ENCODE results near the gene ZNF697. TPM values are rescaled to one million over a fixed set of nuclear protein-coding genes. Genes with fewer than 3 reads are reported as not detected.
"Not testable (repeated sequence)": the region's sequence is repeated elsewhere in the genome, so short reads cannot be mapped to it uniquely, and the experiment has no call there.

ZNF697 gene
- total RNA-seq, 1 experiment from 2014 or later: 7.6 TPM

GRCh38 chr1:119608816-119609215 is 39.2 kb downstream of the ZNF697 start:
- H3K27me3 ChIP-seq; H3K4me1 ChIP-seq; DNase-seq; H3K36me3 ChIP-seq; H3K9me3 ChIP-seq (replicated peaks); H3K27ac ChIP-seq; H3K4me3 ChIP-seq: not testable (repeated sequence)

GRCh38 chr1:119607087-119607807 is 40.8 kb downstream of the ZNF697 start:
- not testable (repeated sequence) for H3K27ac ChIP-seq; DNase-seq; H3K9me3 ChIP-seq (replicated peaks); H3K36me3 ChIP-seq; H3K4me1 ChIP-seq; H3K4me3 ChIP-seq; H3K27me3 ChIP-seq

DNA sequence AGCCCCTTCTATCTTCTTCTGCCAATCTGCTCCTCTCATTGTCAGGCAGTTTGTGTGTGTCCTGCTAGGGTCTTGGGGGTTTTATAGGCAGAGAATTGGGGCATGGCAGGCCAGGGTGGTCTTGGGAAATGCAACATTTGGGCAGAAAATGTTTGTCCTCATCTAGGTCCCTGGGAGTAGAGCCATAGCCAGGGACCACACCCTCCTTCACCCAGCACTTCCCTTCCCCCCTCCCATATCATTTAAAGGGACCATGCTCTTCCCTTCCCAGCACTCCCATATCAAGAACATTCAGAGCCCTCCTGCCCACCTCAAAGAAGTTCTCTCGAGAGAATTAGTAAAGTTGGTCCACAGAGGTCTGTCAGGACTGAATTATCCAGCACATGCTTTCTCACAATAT is 41.7 kb downstream of the ZNF697 start:
- DNase-seq: no peak
- Histone ChIP-seq H3K9me3 (replicated peaks) (no peaks in the 10 kb centered on the region), H3K27ac (no peak overlapping the region), H3K36me3 (no peaks in the 10 kb centered on the region), H3K4me1 (peaks cover 4% of the 10 kb centered on the region; the same call in 1 of the 2 replicates), H3K27me3 (no peaks in the 10 kb centered on the region; the same call in 1 of the 2 replicates), H3K4me3 (no peak overlapping the region)

- Histone ChIP-seq H3K4me3 (no peak overlapping the region), H3K27ac (no peak overlapping the region), H3K36me3 (no peaks in the 10 kb centered on the region), H3K9me3 (replicated peaks) (no peaks in the 10 kb centered on the region), H3K27me3 (no peaks in the 10 kb centered on the region; the same call in 1 of the 2 replicates), H3K4me1 (peaks cover 4% of the 10 kb centered on the region; the same call in 1 of the 2 replicates)
- DNase-seq: no peak
Measured at GRCh38 chr1:119605686-119606085, 42.4 kb downstream of the ZNF697 start.

GRCh38 chr1:119605080-119605479 is 43.0 kb downstream of the ZNF697 start:
- not testable (repeated sequence) for H3K4me1 ChIP-seq

DNA sequence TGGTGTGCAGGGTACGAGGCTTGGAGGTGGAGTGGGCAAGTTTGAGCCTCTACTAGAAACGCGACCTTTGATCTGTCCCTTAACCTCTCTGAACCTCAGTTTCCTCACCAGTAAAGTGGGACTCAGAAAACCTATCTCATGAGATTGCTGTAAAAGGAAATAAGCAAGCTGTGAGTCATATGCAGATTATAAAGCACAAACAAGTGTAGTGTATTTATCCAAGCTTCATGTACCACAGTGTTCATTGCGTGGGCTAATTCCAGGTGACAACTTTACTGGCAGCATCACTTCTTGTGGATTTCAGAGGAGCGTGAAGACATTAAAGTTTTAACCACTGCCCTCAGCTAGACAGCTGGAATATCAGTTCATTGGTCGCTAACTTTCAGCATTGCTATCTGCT is 44.4 kb downstream of the ZNF697 start:
- peaks cover 4% of the 10 kb centered on the region; the same call in 1 of the 2 replicates for H3K4me1 ChIP-seq
- H3K27ac ChIP-seq: no peak overlapping the region
- no peaks in the 10 kb centered on the region for H3K27me3 ChIP-seq
- H3K9me3 ChIP-seq (replicated peaks): no peaks in the 10 kb centered on the region
- no peaks in the 10 kb centered on the region for H3K36me3 ChIP-seq
- H3K4me3 ChIP-seq: no peak overlapping the region
- no peak for DNase-seq

More at GRCh38 chr1:119605080-119605479, 43.0 kb downstream of the ZNF697 start:
- not testable (repeated sequence) for H3K9me3 ChIP-seq (replicated peaks); H3K27ac ChIP-seq; H3K4me3 ChIP-seq; H3K36me3 ChIP-seq; H3K27me3 ChIP-seq; DNase-seq

- H3K36me3 ChIP-seq; H3K27me3 ChIP-seq; H3K4me3 ChIP-seq; H3K4me1 ChIP-seq; DNase-seq; H3K9me3 ChIP-seq (replicated peaks); H3K27ac ChIP-seq: not testable (repeated sequence)
Measured at GRCh38 chr1:119603241-119603640, 44.8 kb downstream of the ZNF697 start.

- H3K4me3 ChIP-seq; H3K27me3 ChIP-seq; DNase-seq; H3K36me3 ChIP-seq; H3K27ac ChIP-seq; H3K4me1 ChIP-seq; H3K9me3 ChIP-seq (replicated peaks): not testable (repeated sequence)
Measured at GRCh38 chr1:119602789-119603188, 45.3 kb downstream of the ZNF697 start.

DNA sequence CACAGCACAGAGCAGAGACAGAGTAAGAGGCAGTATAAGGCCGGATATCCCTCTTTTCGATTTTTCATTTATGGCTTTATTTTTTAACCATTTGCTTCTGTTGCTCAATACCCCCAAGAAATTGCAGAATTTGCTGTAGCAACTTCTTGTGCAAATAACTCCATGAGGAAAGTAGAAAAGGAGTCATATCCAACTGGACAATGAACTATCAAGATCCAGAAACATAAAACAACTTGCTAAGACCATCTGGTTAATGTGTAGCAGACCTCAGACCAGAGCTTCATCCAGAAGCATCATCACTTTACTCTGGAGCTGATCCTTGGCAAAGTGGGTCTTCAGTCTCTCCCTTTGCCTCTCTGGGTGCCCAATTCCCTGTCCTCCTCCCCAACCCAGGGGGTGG is 45.9 kb downstream of the ZNF697 start:
- no peaks in the 10 kb centered on the region for H3K9me3 ChIP-seq (replicated peaks)

DNA sequence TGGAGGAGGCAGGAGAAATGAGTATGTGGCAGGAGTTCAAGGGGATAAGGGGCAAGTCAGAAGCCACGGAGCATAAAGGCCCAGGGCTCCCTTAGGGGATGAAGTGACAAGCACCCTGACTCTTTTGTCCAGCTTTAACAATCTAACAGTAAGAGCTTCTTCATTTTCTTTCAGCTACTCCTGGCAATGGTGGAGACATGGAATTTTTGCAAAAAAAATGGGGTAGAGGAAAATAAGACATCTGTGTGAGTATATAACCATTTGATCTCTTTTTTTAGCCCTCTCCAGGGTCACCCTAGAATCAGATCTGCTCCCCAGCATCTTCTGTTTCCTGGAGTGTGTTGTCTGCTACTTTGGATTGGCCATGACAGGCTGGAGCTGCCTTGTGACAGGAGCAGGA is 47.1 kb downstream of the ZNF697 start:
- DNase-seq: no peak
- H3K27ac ChIP-seq: no peak overlapping the region
- no peaks in the 10 kb centered on the region for H3K36me3 ChIP-seq
- H3K4me3 ChIP-seq: no peak overlapping the region
- H3K4me1 ChIP-seq: peaks cover 11% of the 10 kb centered on the region
- H3K9me3 ChIP-seq (replicated peaks): no peaks in the 10 kb centered on the region
- no peaks in the 10 kb centered on the region for H3K27me3 ChIP-seq

More for the DNA sequence above, 45.9 kb downstream of the ZNF697 start:
- Histone ChIP-seq H3K36me3 (no peaks in the 10 kb centered on the region), H3K4me3 (no peak overlapping the region), H3K27ac (no peak overlapping the region), H3K4me1 (peaks cover 4% of the 10 kb centered on the region; the same call in 1 of the 2 replicates), H3K27me3 (no peaks in the 10 kb centered on the region)
- DNase-seq: no peak

DNA sequence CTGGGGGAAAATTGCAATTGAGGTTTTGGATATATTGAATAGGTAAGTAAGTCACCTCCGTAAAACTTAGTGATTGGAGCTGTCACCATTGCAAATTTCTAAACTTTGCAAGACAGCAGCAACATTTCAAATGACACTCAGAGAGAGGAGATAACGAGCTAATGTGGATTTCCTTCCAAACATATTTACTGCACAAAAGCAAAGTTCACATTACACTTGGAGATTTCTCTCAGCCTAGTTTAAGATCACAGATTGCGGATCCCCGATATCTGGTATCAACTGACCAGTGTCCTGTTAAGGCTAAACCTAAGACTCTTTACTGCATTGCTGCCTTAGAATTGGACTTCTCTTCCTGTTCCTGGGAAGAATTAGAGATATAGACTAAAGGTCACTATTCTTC is 47.5 kb downstream of the ZNF697 start:
- H3K36me3 ChIP-seq: no peaks in the 10 kb centered on the region
- H3K9me3 ChIP-seq (replicated peaks): no peaks in the 10 kb centered on the region
- peaks cover 11% of the 10 kb centered on the region for H3K4me1 ChIP-seq
- no peak for DNase-seq
- no peak overlapping the region for H3K27ac ChIP-seq
- H3K4me3 ChIP-seq: no peak overlapping the region
- no peaks in the 10 kb centered on the region for H3K27me3 ChIP-seq

GRCh38 chr1:119595606-119596005 is 52.5 kb downstream of the ZNF697 start:
- Histone ChIP-seq H3K36me3 (no peaks in the 10 kb centered on the region), H3K4me1 (peaks cover 8% of the 10 kb centered on the region), H3K27me3 (no peaks in the 10 kb centered on the region), H3K9me3 (replicated peaks) (no peaks in the 10 kb centered on the region), H3K4me3 (no peak overlapping the region), H3K27ac (no peak overlapping the region)
- DNase-seq: no peak

- no peaks in the 10 kb centered on the region for H3K36me3 ChIP-seq
- no peak overlapping the region for H3K4me3 ChIP-seq
- H3K27me3 ChIP-seq: no peaks in the 10 kb centered on the region
- no peaks in the 10 kb centered on the region for H3K9me3 ChIP-seq (replicated peaks)
- DNase-seq: no peak
- H3K4me1 ChIP-seq: peaks cover 8% of the 10 kb centered on the region
- H3K27ac ChIP-seq: no peak overlapping the region
Measured at GRCh38 chr1:119595168-119595567, 52.9 kb downstream of the ZNF697 start.

DNA sequence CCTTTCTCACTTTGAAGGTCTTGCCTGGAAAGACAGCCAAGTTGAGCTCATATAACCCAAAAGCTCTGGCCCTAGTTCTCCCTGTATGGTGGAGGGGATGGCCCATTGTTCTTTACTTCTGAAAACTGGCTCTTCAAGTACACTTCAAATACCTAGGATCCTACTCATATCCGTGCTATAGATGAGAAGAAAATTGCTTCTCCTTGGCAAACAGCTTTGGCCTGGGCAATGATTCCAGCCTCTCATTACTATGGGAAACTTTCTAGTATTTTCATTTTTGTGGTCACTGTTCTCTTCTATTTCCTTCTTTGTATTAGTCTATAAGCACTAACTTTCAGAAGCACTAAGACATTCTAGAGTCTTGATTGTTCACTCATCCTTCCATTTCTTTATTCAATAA is 53.7 kb downstream of the ZNF697 start:
- Histone ChIP-seq H3K4me3 (no peak overlapping the region), H3K27me3 (no peaks in the 10 kb centered on the region), H3K27ac (no peak overlapping the region), H3K36me3 (no peaks in the 10 kb centered on the region), H3K4me1 (peaks cover 8% of the 10 kb centered on the region), H3K9me3 (replicated peaks) (no peaks in the 10 kb centered on the region)
- no peak for DNase-seq

DNA sequence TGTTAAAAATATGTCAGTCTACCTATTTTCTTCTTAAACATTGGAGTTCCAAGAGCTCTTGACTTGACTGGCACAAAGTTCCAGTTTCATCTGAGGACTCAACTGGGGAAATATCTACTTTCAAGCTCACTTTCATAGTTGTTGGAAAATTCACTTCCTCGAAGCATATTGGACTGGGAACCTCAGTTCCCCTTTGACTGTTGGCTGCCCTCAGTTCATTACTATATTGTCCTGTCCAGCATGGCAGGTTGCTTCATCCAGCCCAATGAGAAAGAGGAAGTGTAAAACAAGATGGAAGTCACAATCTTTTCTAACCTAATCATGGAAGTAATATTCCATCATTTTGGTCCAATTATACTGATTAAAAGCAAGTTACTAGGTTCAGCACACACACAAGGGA is 54.3 kb downstream of the ZNF697 start:
- Histone ChIP-seq H3K36me3 (no peaks in the 10 kb centered on the region), H3K27me3 (no peaks in the 10 kb centered on the region), H3K27ac (no peak overlapping the region), H3K4me1 (peaks cover 8% of the 10 kb centered on the region), H3K9me3 (replicated peaks) (no peaks in the 10 kb centered on the region), H3K4me3 (no peak overlapping the region)
- DNase-seq: no peak

GRCh38 chr1:119590393-119590792 is 57.7 kb downstream of the ZNF697 start:
- Histone ChIP-seq H3K4me1 (peaks cover 13% of the 10 kb centered on the region), H3K4me3 (no peak overlapping the region), H3K9me3 (replicated peaks) (no peaks in the 10 kb centered on the region), H3K27me3 (no peaks in the 10 kb centered on the region), H3K27ac (no peak overlapping the region), H3K36me3 (no peaks in the 10 kb centered on the region)
- no peak for DNase-seq
